Measurements from ENCODE around the gene IGF2BP3. TPM values are rescaled to one million over a fixed set of nuclear protein-coding genes. Genes with fewer than 3 reads are reported as not detected.

Gene IGF2BP3
- total RNA-seq, 3 donors from 2014 or later, result 0.59 to 3.5 TPM; not detected in 1

DNA sequence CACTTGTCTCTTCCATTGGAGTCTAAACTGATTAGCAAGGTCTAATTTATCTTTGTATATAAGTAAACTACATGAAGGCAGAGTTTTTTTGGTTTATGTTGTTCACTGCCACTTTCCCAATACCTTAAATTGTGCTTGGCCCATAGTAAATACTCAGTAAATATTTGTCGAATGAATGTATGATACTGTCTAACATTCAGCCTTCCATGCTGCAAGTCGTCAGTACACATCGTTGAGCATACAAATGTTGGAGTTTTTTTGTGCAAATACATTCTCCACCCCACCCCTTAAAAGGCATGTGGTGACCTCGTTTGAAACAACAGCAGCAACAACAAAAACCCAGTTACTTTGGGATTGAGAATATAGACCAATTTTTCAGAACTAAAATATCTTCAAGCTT lies 17.4 kb upstream of the IGF2BP3 start:
- Histone ChIP-seq H3K4me1 (no peaks in the 10 kb centered on the region), H3K9me3 (no peaks in the 10 kb centered on the region), H3K27ac (no peak overlapping the region), H3K36me3 (no peaks in the 10 kb centered on the region), H3K4me3 (no peak overlapping the region), H3K27me3 (no peaks in the 10 kb centered on the region)
- intact Hi-C loops (cut with DNase I; ENCODE audit: low total_unique reads), result no loop called here
- TF ChIP-seq, protein P1, sequence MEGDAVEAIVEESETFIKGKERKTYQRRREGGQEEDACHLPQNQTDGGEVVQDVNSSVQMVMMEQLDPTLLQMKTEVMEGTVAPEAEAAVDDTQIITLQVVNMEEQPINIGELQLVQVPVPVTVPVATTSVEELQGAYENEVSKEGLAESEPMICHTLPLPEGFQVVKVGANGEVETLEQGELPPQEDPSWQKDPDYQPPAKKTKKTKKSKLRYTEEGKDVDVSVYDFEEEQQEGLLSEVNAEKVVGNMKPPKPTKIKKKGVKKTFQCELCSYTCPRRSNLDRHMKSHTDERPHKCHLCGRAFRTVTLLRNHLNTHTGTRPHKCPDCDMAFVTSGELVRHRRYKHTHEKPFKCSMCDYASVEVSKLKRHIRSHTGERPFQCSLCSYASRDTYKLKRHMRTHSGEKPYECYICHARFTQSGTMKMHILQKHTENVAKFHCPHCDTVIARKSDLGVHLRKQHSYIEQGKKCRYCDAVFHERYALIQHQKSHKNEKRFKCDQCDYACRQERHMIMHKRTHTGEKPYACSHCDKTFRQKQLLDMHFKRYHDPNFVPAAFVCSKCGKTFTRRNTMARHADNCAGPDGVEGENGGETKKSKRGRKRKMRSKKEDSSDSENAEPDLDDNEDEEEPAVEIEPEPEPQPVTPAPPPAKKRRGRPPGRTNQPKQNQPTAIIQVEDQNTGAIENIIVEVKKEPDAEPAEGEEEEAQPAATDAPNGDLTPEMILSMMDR (IDR thresholded peaks at IDR 0.05), result no peak
- TF ChIP-seq POLR2AphosphoS5 (IDR thresholded peaks at IDR 0.05) (no peak), POLR2A (IDR thresholded peaks at IDR 0.05) (no peak)
- no peak for DNase-seq (ENCODE audit: low spot score in 2 of 2)

GRCh38 chr7:23486002-23486773 lies 15.9 kb upstream of the IGF2BP3 start:
- H3K27ac ChIP-seq, result no peak overlapping the region
- intact Hi-C loops (cut with DNase I; ENCODE audit: low total_unique reads), result no loop called here
- no peaks in the 10 kb centered on the region for H3K27me3 ChIP-seq
- no peak for DNase-seq (ENCODE audit: low spot score in 2 of 2)
- TF ChIP-seq POLR2A (IDR thresholded peaks at IDR 0.05), result no peak
- TF ChIP-seq POLR2AphosphoS5 (IDR thresholded peaks at IDR 0.05), result no peak
- TF ChIP-seq, protein P1 (IDR thresholded peaks at IDR 0.05), result no peak
- H3K4me3 ChIP-seq, result no peak overlapping the region
- H3K4me1 ChIP-seq, result no peaks in the 10 kb centered on the region
- no peaks in the 10 kb centered on the region for H3K9me3 ChIP-seq
- no peaks in the 10 kb centered on the region for H3K36me3 ChIP-seq

DNA sequence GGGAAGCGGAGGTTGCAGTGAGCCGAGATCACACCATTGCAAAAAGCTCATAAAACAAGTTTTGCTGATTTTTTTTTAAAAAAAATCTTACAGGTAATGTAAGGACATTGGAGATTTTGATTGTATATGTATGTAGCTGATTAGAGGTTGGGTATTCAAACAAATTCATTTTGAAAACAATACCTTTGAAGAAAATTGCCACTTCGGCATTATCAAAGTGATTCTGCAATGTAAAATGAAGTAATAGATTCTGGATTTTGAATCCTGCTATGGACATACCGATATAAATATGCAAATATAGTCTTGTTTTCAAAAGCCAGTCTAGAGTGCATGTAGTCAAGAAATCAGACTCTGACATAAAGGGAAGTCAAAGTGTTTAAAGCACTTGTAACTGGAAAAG lies 12.4 kb upstream of the IGF2BP3 start:
- no peaks in the 10 kb centered on the region for H3K4me1 ChIP-seq
- intact Hi-C loops (cut with DNase I; ENCODE audit: low total_unique reads), result no loop called here

GRCh38 chr7:23477962-23478866 lies 7.9 kb upstream of the IGF2BP3 start:
- no peak overlapping the region for H3K27ac ChIP-seq
- intact Hi-C loops (cut with DNase I; ENCODE audit: low total_unique reads), result no loop called here
- H3K36me3 ChIP-seq, result no peaks in the 10 kb centered on the region
- no peak for TF ChIP-seq POLR2A (IDR thresholded peaks at IDR 0.05)
- TF ChIP-seq, protein P1 (IDR thresholded peaks at IDR 0.05), result no peak
- TF ChIP-seq POLR2AphosphoS5 (IDR thresholded peaks at IDR 0.05), result no peak
- H3K9me3 ChIP-seq, result peaks cover 0 to 6% of the 10 kb centered on the region in 2 donors
- peaks cover 10 to 74% of the 10 kb centered on the region in 2 donors for H3K27me3 ChIP-seq
- no peak overlapping the region for H3K4me3 ChIP-seq
- no peak for DNase-seq (ENCODE audit: low spot score in 2 of 2)
- H3K4me1 ChIP-seq, result no peaks in the 10 kb centered on the region

More for the DNA sequence above, 12.4 kb upstream of the IGF2BP3 start:
- TF ChIP-seq POLR2A (IDR thresholded peaks at IDR 0.05), result no peak
- TF ChIP-seq, protein P1 (IDR thresholded peaks at IDR 0.05), result no peak
- TF ChIP-seq POLR2AphosphoS5 (IDR thresholded peaks at IDR 0.05), result no peak
- no peak for DNase-seq (ENCODE audit: low spot score in 2 of 2)
- Histone ChIP-seq H3K9me3 (no peaks in the 10 kb centered on the region), H3K4me3 (no peak overlapping the region), H3K36me3 (no peaks in the 10 kb centered on the region), H3K27ac (no peak overlapping the region), H3K27me3 (peaks cover 0 to 29% of the 10 kb centered on the region in 2 donors)

- intact Hi-C loops (cut with DNase I; ENCODE audit: low total_unique reads), result no loop called here
- TF ChIP-seq POLR2A (IDR thresholded peaks at IDR 0.05), result no peak
- TF ChIP-seq, protein P1 (IDR thresholded peaks at IDR 0.05), result no peak
- no peak for TF ChIP-seq POLR2AphosphoS5 (IDR thresholded peaks at IDR 0.05)
Observed at GRCh38 chr7:23477157-23477499, 6.8 kb upstream of the IGF2BP3 start.

More at GRCh38 chr7:23477157-23477499, 6.8 kb upstream of the IGF2BP3 start:
- Histone ChIP-seq H3K27ac (no peak overlapping the region), H3K4me3 (no peak overlapping the region), H3K27me3 (peaks cover 10 to 85% of the 10 kb centered on the region in 2 donors), H3K9me3 (peaks cover 0 to 6% of the 10 kb centered on the region in 2 donors), H3K4me1 (no peaks in the 10 kb centered on the region), H3K36me3 (no peaks in the 10 kb centered on the region)
- no peak for DNase-seq (ENCODE audit: low spot score in 2 of 2)

Measured in breast epithelium (tissue), 4 donors.